ENCODE results near the gene TSEN34. TPM values are rescaled to one million over a fixed set of nuclear protein-coding genes. Genes with fewer than 3 reads are reported as not detected.

The TSEN34 gene
- total RNA-seq, result 20.1 and 20.9 TPM in 2 replicates

- intact Hi-C loops (cut with micrococcal nuclease), result loop anchor here (5.0 kb wide), 1 partner anchor 324 kb away; the partner anchor contains the start of gene MYADM
- peak within 1 kb of the TSS; percentile 100 for H3K27ac Mint-ChIP-seq
- H3K9me3 Mint-ChIP-seq, result no peaks in the 10 kb centered on the region
- H3K36me3 Mint-ChIP-seq (ENCODE audit: low read depth), result peaks cover 39% of the 10 kb centered on the region
- peaks cover 31% of the 10 kb centered on the region for H3K4me1 Mint-ChIP-seq (ENCODE audit: low read depth)
- DNase-seq (ENCODE audit: low spot score), result peak; percentile 85
- peak within 1 kb of the TSS; percentile 94 for H3K4me3 Mint-ChIP-seq
- no peaks in the 10 kb centered on the region for H3K27me3 Mint-ChIP-seq (ENCODE audit: insufficient read depth)
Observed at GRCh38 chr19:54191011-54191810, at the start of gene TSEN34. TSEN34 (plus strand) TSS chr19:54191308; CDS start chr19:54191365, 57 bp downstream.

- H3K27me3 Mint-ChIP-seq (ENCODE audit: insufficient read depth), result no peaks in the 10 kb centered on the region
- no peaks in the 10 kb centered on the region for H3K9me3 Mint-ChIP-seq
- DNase-seq (ENCODE audit: low spot score), result no peak
- H3K36me3 Mint-ChIP-seq (ENCODE audit: low read depth), result peaks cover 36% of the 10 kb centered on the region
- H3K4me1 Mint-ChIP-seq (ENCODE audit: low read depth), result peaks cover 35% of the 10 kb centered on the region
- intact Hi-C loops (cut with micrococcal nuclease), result no loop called here
- H3K27ac Mint-ChIP-seq, result no peak overlapping the region
- H3K4me3 Mint-ChIP-seq, result no peak overlapping the region
Observed at GRCh38 chr19:54141356-54141755, 49.8 kb upstream of the TSEN34 start.

DNA sequence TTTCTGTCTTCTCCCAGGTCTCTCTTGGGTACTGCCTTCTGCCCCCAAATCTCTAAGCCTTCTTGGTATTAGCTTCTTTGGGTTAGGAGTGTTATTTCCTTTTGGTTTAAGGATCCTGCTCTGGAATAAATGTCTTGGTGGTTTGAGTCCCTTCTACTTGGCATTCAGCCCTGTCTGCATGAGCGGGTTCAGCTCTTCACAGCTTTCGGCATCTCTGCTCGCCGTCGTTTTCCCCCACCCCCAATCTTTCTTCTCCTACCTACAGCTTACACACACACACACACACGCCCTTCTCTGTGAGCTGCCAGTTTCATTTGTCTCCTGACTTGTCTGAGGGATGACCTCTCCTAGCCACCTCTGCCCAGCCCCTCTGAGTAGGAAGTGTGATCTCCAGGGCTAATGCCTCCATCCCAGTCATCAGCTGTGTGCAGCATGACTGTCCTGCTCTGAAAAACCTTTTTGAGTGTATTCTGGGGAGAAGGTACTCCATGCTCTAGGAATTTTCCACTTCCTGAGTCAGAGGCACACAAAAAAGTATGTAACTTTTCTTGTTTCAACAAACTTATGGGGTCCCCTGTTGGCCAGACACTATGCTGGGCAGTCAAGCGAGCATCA, 48.8 kb upstream of the TSEN34 start:
- Mint-ChIP-seq H3K9me3 (no peaks in the 10 kb centered on the region), H3K4me1 (ENCODE audit: low read depth) (peaks cover 28% of the 10 kb centered on the region), H3K27me3 (ENCODE audit: insufficient read depth) (no peaks in the 10 kb centered on the region), H3K36me3 (ENCODE audit: low read depth) (peaks cover 45% of the 10 kb centered on the region), H3K4me3 (no peak overlapping the region), H3K27ac (peak overlapping the region; percentile 9)
- no peak for DNase-seq (ENCODE audit: low spot score)
- intact Hi-C loops (cut with micrococcal nuclease), result no loop called here

- Mint-ChIP-seq H3K36me3 (ENCODE audit: low read depth) (peaks cover 58% of the 10 kb centered on the region), H3K9me3 (no peaks in the 10 kb centered on the region), H3K4me1 (ENCODE audit: low read depth) (peaks cover 11% of the 10 kb centered on the region), H3K27me3 (ENCODE audit: insufficient read depth) (no peaks in the 10 kb centered on the region), H3K4me3 (no peak overlapping the region), H3K27ac (no peak overlapping the region)
- intact Hi-C loops (cut with micrococcal nuclease), result no loop called here
- no peak for DNase-seq (ENCODE audit: low spot score)
Observed at GRCh38 chr19:54145541-54146158, 45.5 kb upstream of the TSEN34 start.

GRCh38 chr19:54147676-54148075, 43.4 kb upstream of the TSEN34 start:
- no peak overlapping the region for H3K27ac Mint-ChIP-seq
- H3K27me3 Mint-ChIP-seq (ENCODE audit: insufficient read depth), result no peaks in the 10 kb centered on the region
- no peaks in the 10 kb centered on the region for H3K4me1 Mint-ChIP-seq (ENCODE audit: low read depth)
- DNase-seq (ENCODE audit: low spot score), result no peak
- no peaks in the 10 kb centered on the region for H3K9me3 Mint-ChIP-seq
- peaks cover 60% of the 10 kb centered on the region for H3K36me3 Mint-ChIP-seq (ENCODE audit: low read depth)
- no peak overlapping the region for H3K4me3 Mint-ChIP-seq
- intact Hi-C loops (cut with micrococcal nuclease), result no loop called here

GRCh38 chr19:54148158-54148557, 43.0 kb upstream of the TSEN34 start:
- intact Hi-C loops (cut with micrococcal nuclease), result no loop called here
- no peaks in the 10 kb centered on the region for H3K9me3 Mint-ChIP-seq
- DNase-seq (ENCODE audit: low spot score), result no peak
- no peaks in the 10 kb centered on the region for H3K4me1 Mint-ChIP-seq (ENCODE audit: low read depth)
- H3K4me3 Mint-ChIP-seq, result no peak overlapping the region
- peaks cover 58% of the 10 kb centered on the region for H3K36me3 Mint-ChIP-seq (ENCODE audit: low read depth)
- no peak overlapping the region for H3K27ac Mint-ChIP-seq
- H3K27me3 Mint-ChIP-seq (ENCODE audit: insufficient read depth), result no peaks in the 10 kb centered on the region

- no peaks in the 10 kb centered on the region for H3K27me3 Mint-ChIP-seq (ENCODE audit: insufficient read depth)
- no peak overlapping the region for H3K4me3 Mint-ChIP-seq
- DNase-seq (ENCODE audit: low spot score), result no peak
- peaks cover 58% of the 10 kb centered on the region for H3K36me3 Mint-ChIP-seq (ENCODE audit: low read depth)
- no peaks in the 10 kb centered on the region for H3K9me3 Mint-ChIP-seq
- H3K4me1 Mint-ChIP-seq (ENCODE audit: low read depth), result peaks cover 5% of the 10 kb centered on the region
- H3K27ac Mint-ChIP-seq, result no peak overlapping the region
- intact Hi-C loops (cut with micrococcal nuclease), result no loop called here
Observed at GRCh38 chr19:54149021-54149812, 41.9 kb upstream of the TSEN34 start.

DNA sequence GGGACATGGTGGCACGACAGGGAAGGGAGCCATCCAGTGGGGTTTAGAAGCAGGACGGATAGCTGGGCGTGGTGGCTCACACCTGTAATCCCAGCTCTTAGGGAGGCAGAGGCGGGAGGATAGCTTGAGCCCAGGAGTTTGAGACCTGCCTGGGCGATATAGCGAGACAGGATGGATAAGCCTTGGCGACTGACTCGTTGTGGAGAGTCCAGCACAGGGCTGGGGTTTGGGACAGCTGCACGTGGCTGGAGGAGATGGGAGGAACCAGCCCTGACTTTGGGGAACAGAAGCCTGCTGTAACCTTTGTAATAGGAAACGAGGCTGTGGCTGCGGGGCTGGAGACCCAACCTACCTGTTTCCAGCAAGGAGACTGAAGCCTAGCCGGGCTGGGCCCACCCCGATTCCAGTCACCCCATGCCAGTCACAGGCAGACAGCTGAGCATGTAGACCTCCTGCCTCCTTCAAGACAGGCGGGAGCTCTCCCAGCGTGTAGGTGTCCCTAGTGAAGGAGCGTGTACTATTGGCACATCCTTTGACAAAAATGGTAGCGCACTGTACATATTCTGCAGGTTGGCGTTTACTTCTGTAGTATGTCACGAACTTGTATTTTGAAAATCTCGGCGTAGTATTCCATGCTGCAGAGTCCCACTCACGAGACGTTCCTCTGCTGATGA, 39.6 kb upstream of the TSEN34 start:
- H3K4me1 Mint-ChIP-seq (ENCODE audit: low read depth), result peaks cover 15% of the 10 kb centered on the region
- no peaks in the 10 kb centered on the region for H3K9me3 Mint-ChIP-seq
- intact Hi-C loops (cut with micrococcal nuclease), result no loop called here
- H3K4me3 Mint-ChIP-seq, result no peak overlapping the region
- peaks cover 56% of the 10 kb centered on the region for H3K36me3 Mint-ChIP-seq (ENCODE audit: low read depth)
- no peak for DNase-seq (ENCODE audit: low spot score)
- H3K27me3 Mint-ChIP-seq (ENCODE audit: insufficient read depth), result no peaks in the 10 kb centered on the region
- peak overlapping the region; percentile 44 for H3K27ac Mint-ChIP-seq

DNA sequence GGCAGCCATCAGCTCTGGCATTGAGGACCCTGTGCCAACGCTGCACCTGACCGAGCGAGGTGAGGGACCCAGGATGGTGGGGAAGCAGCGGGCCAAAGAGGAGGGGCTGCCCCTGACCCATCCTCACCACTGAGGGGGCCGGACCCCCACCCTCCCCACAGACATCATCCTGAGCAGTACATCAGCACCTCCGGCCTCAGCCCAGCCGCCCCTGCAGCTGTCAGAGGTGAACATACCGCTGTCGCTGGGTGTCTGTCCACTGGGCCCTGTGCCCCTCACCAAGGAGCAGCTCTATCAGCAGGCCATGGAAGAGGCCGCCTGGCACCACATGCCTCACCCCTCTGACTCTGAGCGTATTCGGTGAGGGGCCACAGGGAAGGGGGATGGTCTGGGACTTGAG, 38.8 kb upstream of the TSEN34 start:
- H3K27me3 Mint-ChIP-seq (ENCODE audit: insufficient read depth), result no peaks in the 10 kb centered on the region
- peaks cover 54% of the 10 kb centered on the region for H3K36me3 Mint-ChIP-seq (ENCODE audit: low read depth)
- H3K4me3 Mint-ChIP-seq, result no peak overlapping the region
- peaks cover 15% of the 10 kb centered on the region for H3K4me1 Mint-ChIP-seq (ENCODE audit: low read depth)
- H3K9me3 Mint-ChIP-seq, result no peaks in the 10 kb centered on the region
- intact Hi-C loops (cut with micrococcal nuclease), result no loop called here
- DNase-seq (ENCODE audit: low spot score), result no peak
- no peak overlapping the region for H3K27ac Mint-ChIP-seq

- intact Hi-C loops (cut with micrococcal nuclease), result no loop called here
- H3K27me3 Mint-ChIP-seq (ENCODE audit: insufficient read depth), result no peaks in the 10 kb centered on the region
- H3K9me3 Mint-ChIP-seq, result no peaks in the 10 kb centered on the region
- peaks cover 51% of the 10 kb centered on the region for H3K36me3 Mint-ChIP-seq (ENCODE audit: low read depth)
- no peak for DNase-seq (ENCODE audit: low spot score)
- H3K27ac Mint-ChIP-seq, result no peak overlapping the region
- no peak overlapping the region for H3K4me3 Mint-ChIP-seq
- peaks cover 15% of the 10 kb centered on the region for H3K4me1 Mint-ChIP-seq (ENCODE audit: low read depth)
Observed at GRCh38 chr19:54152878-54153524, 38.1 kb upstream of the TSEN34 start.

DNA sequence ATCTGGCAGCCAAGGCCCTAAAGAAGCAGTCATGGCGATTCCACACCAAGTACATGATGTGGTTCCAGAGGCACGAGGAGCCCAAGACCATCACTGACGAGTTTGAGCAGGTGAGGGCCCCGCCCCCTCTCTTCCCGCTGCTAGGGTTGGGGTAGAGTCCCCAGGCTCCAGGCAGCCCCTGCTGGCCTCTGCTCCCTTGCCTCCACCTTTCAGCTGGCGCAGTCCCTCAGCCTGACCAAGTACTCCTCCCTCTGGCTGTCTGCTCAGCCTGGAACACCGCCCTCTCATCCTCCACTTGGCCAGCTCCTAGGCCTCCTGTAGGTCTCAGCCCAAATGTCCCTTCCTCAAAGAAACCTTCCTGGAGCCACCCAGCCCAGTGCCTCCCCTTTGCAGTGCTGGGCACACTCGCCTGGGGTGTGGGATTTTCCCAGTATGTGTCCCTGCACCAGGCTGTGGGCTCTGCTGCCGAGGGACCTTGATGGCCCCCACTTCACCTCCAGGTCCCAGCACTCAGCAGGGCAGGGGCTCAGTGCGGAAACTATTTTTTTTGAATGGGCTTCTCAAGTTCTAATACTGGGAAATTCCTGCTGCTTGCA, 37.3 kb upstream of the TSEN34 start:
- Mint-ChIP-seq H3K4me1 (ENCODE audit: low read depth) (peaks cover 23% of the 10 kb centered on the region), H3K27me3 (ENCODE audit: insufficient read depth) (no peaks in the 10 kb centered on the region), H3K36me3 (ENCODE audit: low read depth) (peaks cover 52% of the 10 kb centered on the region), H3K9me3 (no peaks in the 10 kb centered on the region), H3K4me3 (no peak overlapping the region), H3K27ac (no peak overlapping the region)
- no peak for DNase-seq (ENCODE audit: low spot score)
- intact Hi-C loops (cut with micrococcal nuclease), result no loop called here
